ENCODE measurements around the gene RAD54L2.
"Not testable (repeated sequence)": the region's sequence is repeated elsewhere in the genome, so short reads cannot be mapped to it uniquely, and the experiment has no call there.

The RAD54L2 gene

DNA sequence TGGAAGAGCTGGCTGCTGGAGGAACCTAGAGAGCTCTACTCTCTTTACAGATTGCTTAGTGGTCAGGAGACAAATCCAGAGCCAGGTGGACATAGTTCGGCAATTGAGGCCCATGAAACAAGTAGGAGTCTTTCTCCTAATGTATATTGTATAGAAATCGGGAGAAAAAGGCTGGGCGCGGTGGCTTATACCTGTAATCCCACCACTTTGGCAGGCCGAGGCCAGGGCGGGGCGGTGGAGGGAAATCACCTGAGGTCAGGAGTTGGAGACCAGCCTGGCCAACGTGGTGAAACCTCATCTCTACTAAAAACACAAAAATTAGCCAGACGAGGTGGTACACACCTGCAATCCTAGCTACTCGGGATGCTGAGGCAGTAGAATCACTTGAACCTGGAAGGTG is 10.8 kb downstream of the RAD54L2 start:
- no peak for TF ChIP-seq CTCF (IDR thresholded peaks at IDR 0.05; ENCODE audit: extremely low read depth, missing control alignments)
- DNase-seq (ENCODE audit: low spot score) = no peak

DNA sequence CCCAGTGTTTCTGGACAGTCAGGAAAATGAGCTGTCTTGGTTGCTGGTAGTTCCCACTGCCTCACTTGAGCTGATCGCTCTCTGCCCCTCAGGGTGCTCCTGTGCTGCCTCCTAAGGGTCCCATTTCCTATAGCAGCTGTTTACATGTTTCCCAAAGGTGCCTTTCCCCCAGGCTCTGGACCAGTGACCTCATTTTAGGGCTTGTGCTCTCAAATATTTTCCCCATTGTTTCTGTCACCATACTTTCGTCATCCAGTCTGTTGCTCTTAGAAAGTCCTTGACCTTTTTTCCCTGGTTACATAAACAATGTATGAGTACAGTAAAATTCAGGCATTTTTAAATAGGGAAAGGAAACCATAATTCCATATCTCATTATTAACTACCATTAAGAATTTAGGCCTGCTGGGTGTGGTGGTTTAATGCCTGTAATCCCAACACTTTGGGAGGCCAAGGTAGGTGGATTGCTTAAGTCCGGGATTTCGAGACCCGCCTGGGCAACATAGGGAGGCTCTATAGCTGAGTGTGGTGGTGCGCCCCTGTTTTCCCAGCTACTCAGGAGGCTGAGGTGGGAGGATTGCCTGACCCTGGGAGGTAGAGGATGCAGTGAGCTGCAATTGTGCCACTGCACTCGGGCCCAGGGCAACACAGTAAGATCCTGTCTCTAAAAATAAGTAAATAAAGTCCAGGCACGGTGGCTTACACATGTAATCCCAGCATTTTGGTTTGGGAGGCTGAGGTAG is 11.7 kb downstream of the RAD54L2 start:
- DNase-seq (ENCODE audit: low spot score) = no peak
- TF ChIP-seq CTCF (IDR thresholded peaks at IDR 0.05; ENCODE audit: extremely low read depth, missing control alignments) = no peak

DNA sequence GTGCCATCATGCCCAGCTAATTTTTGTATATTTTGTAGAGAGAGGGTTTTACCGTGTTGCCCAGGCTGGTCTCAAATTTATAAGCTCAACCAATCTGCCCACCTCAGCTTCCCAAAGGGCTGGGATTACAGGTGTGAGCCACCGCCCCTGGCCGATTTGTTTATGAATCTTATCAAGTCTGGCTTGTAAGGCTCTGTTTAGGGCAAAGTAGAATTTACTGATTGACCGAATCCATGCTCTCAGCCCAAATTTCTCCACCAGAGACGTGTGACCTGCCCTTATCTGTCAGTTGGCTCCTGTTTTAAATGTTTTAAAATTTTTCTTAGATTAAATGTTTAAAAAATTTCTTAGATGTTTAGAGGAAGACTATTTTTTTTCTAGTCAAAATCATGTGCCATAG is 19.5 kb downstream of the RAD54L2 start:
- TF ChIP-seq CTCF (IDR thresholded peaks at IDR 0.05; ENCODE audit: extremely low read depth, missing control alignments) = no peak
- no peak for DNase-seq (ENCODE audit: low spot score)

- no peak for DNase-seq (ENCODE audit: low spot score)
- TF ChIP-seq CTCF (IDR thresholded peaks at IDR 0.05; ENCODE audit: extremely low read depth, missing control alignments) = no peak
These were observed 20.9 kb downstream of the RAD54L2 start for GRCh38 chr3:51559411-51559888.

- no peak for TF ChIP-seq CTCF (IDR thresholded peaks at IDR 0.05; ENCODE audit: extremely low read depth, missing control alignments)
- DNase-seq (ENCODE audit: low spot score) = no peak
These were observed 21.4 kb downstream of the RAD54L2 start for GRCh38 chr3:51559961-51560360.

DNA sequence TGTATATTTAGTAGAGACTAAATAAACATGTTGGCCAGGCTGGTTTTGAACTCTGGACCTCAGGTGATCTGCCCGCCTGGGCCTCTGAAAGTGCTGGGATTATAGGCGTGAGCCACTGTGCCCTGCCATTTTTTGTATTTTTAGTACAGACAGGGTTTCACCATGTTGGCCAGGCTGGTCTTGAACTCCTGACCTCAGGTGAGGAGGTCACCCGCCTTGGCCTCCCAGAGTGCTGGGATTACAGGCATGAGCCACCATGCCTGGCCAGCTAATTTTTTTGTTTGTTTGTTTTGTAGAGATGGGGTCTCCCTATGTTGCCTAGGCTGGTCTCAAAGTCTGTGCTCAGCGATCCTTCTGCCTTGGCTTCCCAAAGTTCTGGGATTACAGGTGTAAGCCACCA is 23.9 kb downstream of the RAD54L2 start:
- not testable (repeated sequence) for DNase-seq (ENCODE audit: low spot score)

- no peak for DNase-seq (ENCODE audit: low spot score)
- TF ChIP-seq CTCF (IDR thresholded peaks at IDR 0.05; ENCODE audit: extremely low read depth, missing control alignments) = no peak
These were observed 29.5 kb downstream of the RAD54L2 start for GRCh38 chr3:51568036-51568435.

DNA sequence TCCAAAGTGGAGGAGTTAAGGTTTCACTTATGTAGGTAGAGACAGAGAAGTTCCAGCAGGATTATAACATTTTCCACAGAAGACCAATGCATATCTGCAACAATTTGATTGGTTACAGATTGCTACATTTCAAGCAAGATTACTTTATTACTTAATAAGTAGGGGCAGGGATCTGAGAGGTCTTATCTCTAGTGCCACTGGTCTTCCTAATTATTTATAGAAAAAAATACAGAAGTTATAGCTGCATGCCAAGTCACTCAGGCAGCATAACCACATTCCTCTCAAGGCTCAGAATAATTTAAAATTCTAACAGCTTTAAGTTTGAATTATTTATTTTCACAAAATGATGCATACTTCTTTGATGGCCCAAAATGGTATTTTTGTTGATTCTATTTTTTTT is 30.5 kb downstream of the RAD54L2 start:
- TF ChIP-seq CTCF (IDR thresholded peaks at IDR 0.05; ENCODE audit: extremely low read depth, missing control alignments) = no peak

More for the DNA sequence above, 30.5 kb downstream of the RAD54L2 start:
- no peak for DNase-seq (ENCODE audit: low spot score)
